GM12878 (cell line): Measurements from ENCODE around the gene MDC1.
"Not testable (repeated sequence)": the region's sequence is repeated elsewhere in the genome, so short reads cannot be mapped to it uniquely, and the experiment has no call there.

Source experiments
- BHLHE40 ChIP-seq, 2 experiments: fragments of 450-650 bp in 1 of 2; IDR thresholded peaks; 2 replicates each; pipeline ENCODE4 v1.6.1; 2011 to 2017; ENCODE audit warnings: low read depth in 2 of 2, borderline replicate concordance in 1 of 2, improper control_type of control experiment in 1 of 2, low read length in 1 of 2, mild to moderate bottlenecking in 1 of 2
- BMI1 ChIP-seq: fragments of 450-650 bp; IDR thresholded peaks from 2 replicates; pipeline ENCODE4 v1.6.1; 2016; ENCODE audit warnings: mild to moderate bottlenecking, moderate library complexity, borderline replicate concordance
- CBFB ChIP-seq: IDR thresholded peaks from 2 replicates; pipeline ENCODE4 v1.6.1; 2016; ENCODE audit warnings: antibody characterized with exemption, low read depth
- CTCF ChIP-seq, 3 experiments: IDR thresholded peaks in 2 of 3; conservative IDR thresholded peaks in 1 of 3; 2 replicates each; pipeline ENCODE4 v1.5.1; 2011; ENCODE audit warnings: low read depth in 3 of 3, low read length in 3 of 3, mild to moderate bottlenecking in 3 of 3, control low read depth in 2 of 3, moderate library complexity in 2 of 3, inconsistent platforms in 1 of 3, mixed read lengths in 1 of 3; ENCODE audit not compliant: control insufficient read depth in 2 of 3, insufficient read depth in 1 of 3; ENCODE audit errors: extremely low read depth in 1 of 3
- FOS ChIP-seq: IDR thresholded peaks from 3 replicates; pipeline ENCODE4 v1.6.1; 2011; ENCODE audit warnings: borderline replicate concordance; ENCODE audit not compliant: insufficient read length; ENCODE audit errors: extremely low read depth
- POLR2A ChIP-seq: IDR thresholded peaks from 2 replicates; pipeline ENCODE4 v1.6.1; 2011; ENCODE audit warnings: low read depth, mild to moderate bottlenecking, low read length
- REST ChIP-seq: IDR thresholded peaks from 2 replicates; pipeline ENCODE4 v1.6.1; 2012; ENCODE audit warnings: mild to moderate bottlenecking, low read depth, low read length
- SRF ChIP-seq, 2 experiments: IDR thresholded peaks; 2 replicates each; pipeline ENCODE4 v1.6.1; 2011; ENCODE audit warnings: low read depth in 2 of 2, low read length in 2 of 2, mild to moderate bottlenecking in 1 of 2, moderate library complexity in 1 of 2
- YY1 ChIP-seq: IDR thresholded peaks from 2 replicates; pipeline ENCODE4 v1.6.1; 2011; ENCODE audit warnings: low read depth, mild to moderate bottlenecking, low read length
- TF ChIP-seq, protein P1 (sequence below): fragments of 450-650 bp; IDR thresholded peaks from 2 replicates; pipeline ENCODE4 v1.6.1; 2017; ENCODE audit warnings: antibody characterized with exemption, mild to moderate bottlenecking, moderate library complexity

- TF ChIP-seq BMI1; FOS; CTCF (IDR thresholded peaks at IDR 0.05 in 2 of 3, conservative IDR thresholded peaks at IDR 0.05 in 1 of 3; ENCODE audit: control insufficient read depth in 2 of 3, extremely low read depth in 1 of 3, insufficient read depth in 1 of 3, low read depth in 3 of 3, low read length in 3 of 3); POLR2A; BHLHE40 (IDR thresholded peaks at IDR 0.05; ENCODE audit: borderline replicate concordance in 1 of 2, low read depth in 2 of 2, low read length in 1 of 2); SRF (IDR thresholded peaks at IDR 0.05; ENCODE audit: low read depth in 2 of 2, low read length in 2 of 2); REST; YY1; CBFB: not testable (repeated sequence)
- TF ChIP-seq, protein P1, sequence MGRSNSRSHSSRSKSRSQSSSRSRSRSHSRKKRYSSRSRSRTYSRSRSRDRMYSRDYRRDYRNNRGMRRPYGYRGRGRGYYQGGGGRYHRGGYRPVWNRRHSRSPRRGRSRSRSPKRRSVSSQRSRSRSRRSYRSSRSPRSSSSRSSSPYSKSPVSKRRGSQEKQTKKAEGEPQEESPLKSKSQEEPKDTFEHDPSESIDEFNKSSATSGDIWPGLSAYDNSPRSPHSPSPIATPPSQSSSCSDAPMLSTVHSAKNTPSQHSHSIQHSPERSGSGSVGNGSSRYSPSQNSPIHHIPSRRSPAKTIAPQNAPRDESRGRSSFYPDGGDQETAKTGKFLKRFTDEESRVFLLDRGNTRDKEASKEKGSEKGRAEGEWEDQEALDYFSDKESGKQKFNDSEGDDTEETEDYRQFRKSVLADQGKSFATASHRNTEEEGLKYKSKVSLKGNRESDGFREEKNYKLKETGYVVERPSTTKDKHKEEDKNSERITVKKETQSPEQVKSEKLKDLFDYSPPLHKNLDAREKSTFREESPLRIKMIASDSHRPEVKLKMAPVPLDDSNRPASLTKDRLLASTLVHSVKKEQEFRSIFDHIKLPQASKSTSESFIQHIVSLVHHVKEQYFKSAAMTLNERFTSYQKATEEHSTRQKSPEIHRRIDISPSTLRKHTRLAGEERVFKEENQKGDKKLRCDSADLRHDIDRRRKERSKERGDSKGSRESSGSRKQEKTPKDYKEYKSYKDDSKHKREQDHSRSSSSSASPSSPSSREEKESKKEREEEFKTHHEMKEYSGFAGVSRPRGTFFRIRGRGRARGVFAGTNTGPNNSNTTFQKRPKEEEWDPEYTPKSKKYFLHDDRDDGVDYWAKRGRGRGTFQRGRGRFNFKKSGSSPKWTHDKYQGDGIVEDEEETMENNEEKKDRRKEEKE = not testable (repeated sequence)
These were observed 59.2 kb downstream of the MDC1 start for GRCh38 chr6:30657922-30658321.
